GM12878 (cell line): ENCODE results near the gene INPP5D. TPM values are rescaled to one million over a fixed set of nuclear protein-coding genes. Genes with fewer than 3 reads are reported as not detected.

Source experiments
- ATAC-seq: fragments of 200-7000 bp; cut with Tn5 transposase; 3 replicates; pipeline ENCODE4 v1.9.1; 2020; ENCODE audit warnings: mild to moderate bottlenecking, moderate library complexity
- BruUV-seq: library from RNA; stranded (reverse); fragments of 400-500 nt; replicated peaks from 2 replicates; lab custom pipeline; 2021; lab: Mats Ljungman, UMichigan
- CTCF ChIA-PET: fragments of 300-600 bp; sonication (Branson Sonifier 250); formaldehyde crosslinking; extraction: SDS; loops from one replicate; lab custom pipeline; 2021; ENCODE audit warnings: inconsistent platforms; lab: Yijun Ruan, JAX
- POLR2A ChIA-PET: fragments of 350-600 bp; formaldehyde crosslinking; extraction: SDS; loops from one replicate; lab custom pipeline; 2021; ENCODE audit warnings: inconsistent platforms; lab: Charles Lee
- RAD21 ChIA-PET: fragments of 300-600 bp; sonication (Branson Sonifier 250); formaldehyde crosslinking; loops from one replicate; lab custom pipeline; 2023; ENCODE audit warnings: antibody characterized with exemption; ENCODE audit not compliant: unreplicated experiment; lab: Charles Lee
- SMC1A ChIA-PET: fragments of 300-600 bp; sonication (Branson Sonifier 250); formaldehyde crosslinking; loops from one replicate; lab custom pipeline; 2023; ENCODE audit not compliant: unreplicated experiment, uncharacterized antibody; lab: Charles Lee
- DNase-seq: peaks from one replicate; pipeline ENCODE4 v3.0.0-alpha.2; 2011; ENCODE audit warnings: low read depth, low spot score
- FAIRE-seq: peaks from 3 replicates; lab custom pipeline; 2011; peaks lifted over from hg19 to GRCh38; lab: Jason Lieb, UNC
- H2AFZ ChIP-seq: 2 replicates; pipeline ENCODE4 v1.6.0; 2011; ENCODE audit warnings: low read depth, low read length, control low read depth; ENCODE audit not compliant: control insufficient read depth
- H3K27ac ChIP-seq: 2 replicates; pipeline ENCODE4 v1.5.1; 2011; ENCODE audit warnings: control low read depth; ENCODE audit not compliant: control insufficient read depth, insufficient read depth
- H3K27me3 ChIP-seq, 2 experiments: replicated peaks in 1 of 2; 2 replicates each; pipeline versions ENCODE4 v1.6.0 to v1.6.1; 2011; ENCODE audit warnings: low read length in 1 of 2; ENCODE audit not compliant: control insufficient read depth in 2 of 2, insufficient read depth in 2 of 2
- H3K36me3 ChIP-seq, 2 experiments: 2 replicates each; pipeline ENCODE4 v1.5.1; 2011; ENCODE audit warnings: low read length in 1 of 2; ENCODE audit not compliant: control insufficient read depth in 2 of 2, insufficient read depth in 2 of 2
- H3K4me1 ChIP-seq: 2 replicates; pipeline ENCODE4 v1.6.1; 2011; ENCODE audit warnings: mild to moderate bottlenecking, low read length, moderate library complexity, mixed read lengths; ENCODE audit not compliant: control insufficient read depth, insufficient read depth
- H3K4me2 ChIP-seq: 2 replicates; pipeline ENCODE4 v1.6.0; 2011; ENCODE audit warnings: control low read depth; ENCODE audit not compliant: control insufficient read depth, insufficient read depth
- H3K4me3 ChIP-seq: fragments of 200-600 bp; sonication (generic); 2 replicates; pipeline ENCODE4 v1.5.1; 2016
- H3K79me2 ChIP-seq: 2 replicates; pipeline ENCODE4 v1.6.0; 2011; ENCODE audit warnings: low read length; ENCODE audit not compliant: control insufficient read depth, insufficient read depth
- H3K9ac ChIP-seq: 2 replicates; pipeline ENCODE4 v1.8.0; 2011; ENCODE audit warnings: low read length, control low read depth, mixed read lengths; ENCODE audit not compliant: control insufficient read depth, insufficient read depth
- H3K9me3 ChIP-seq: replicated peaks from 3 replicates; pipeline ENCODE4 v1.5.1; 2011; ENCODE audit warnings: mild to moderate bottlenecking, low read length; ENCODE audit not compliant: control insufficient read depth, insufficient read depth
- H4K20me1 ChIP-seq: 2 replicates; pipeline ENCODE4 v1.6.0; 2011; ENCODE audit not compliant: control insufficient read depth, insufficient read depth
- CBX3 ChIP-seq: fragments of 200-600 bp; sonication (generic); IDR thresholded peaks from 2 replicates; pipeline ENCODE4 v1.6.1; 2016; ENCODE audit warnings: low read depth, borderline replicate concordance
- FOXM1 ChIP-seq: IDR thresholded peaks from 2 replicates; pipeline ENCODE4 v1.6.1; 2012; ENCODE audit warnings: low read depth, mild to moderate bottlenecking, inconsistent platforms, low read length, moderate library complexity
- HDAC2 ChIP-seq: fragments of 200-600 bp; sonication (generic); IDR thresholded peaks from 2 replicates; pipeline ENCODE4 v1.6.1; 2017
- KDM1A ChIP-seq: fragments of 200-600 bp; sonication (generic); IDR thresholded peaks from 2 replicates; pipeline ENCODE4 v1.6.1; 2016; ENCODE audit warnings: borderline replicate concordance
- PBX3 ChIP-seq: IDR thresholded peaks from 2 replicates; pipeline ENCODE4 v1.6.1; 2011; ENCODE audit warnings: mild to moderate bottlenecking, low read depth, low read length, moderate library complexity; ENCODE audit not compliant: insufficient replicate concordance
- SMARCA5 ChIP-seq: fragments of 450-650 bp; IDR thresholded peaks from 2 replicates; pipeline ENCODE4 v1.6.1; 2017; ENCODE audit warnings: mild to moderate bottlenecking
- ZBTB4 ChIP-seq: fragments of 450-650 bp; formaldehyde crosslinking; IDR thresholded peaks from 2 replicates; pipeline ENCODE4 v1.4.0; 2022; ENCODE audit warnings: mild to moderate bottlenecking, moderate library complexity
- ZBTB40 ChIP-seq: fragments of 450-650 bp; IDR thresholded peaks from 2 replicates; pipeline ENCODE4 v1.6.1; 2016; ENCODE audit warnings: mild to moderate bottlenecking, moderate library complexity, borderline replicate concordance
- ZNF687 ChIP-seq: fragments of 450-650 bp; IDR thresholded peaks from 2 replicates; pipeline ENCODE4 v1.6.1; 2017; ENCODE audit warnings: mild to moderate bottlenecking, moderate library complexity
- WGBS: methylation state at CpG from one replicate; pipeline ENCODE4 v1.1.6; 2016; ENCODE audit warnings: low lambda C conversion rate; ENCODE audit not compliant: insufficient replicate concordance, insufficient coverage; ENCODE audit errors: missing lambda C conversion rate; 5-methylcytosine and 5-hydroxymethylcytosine counted together
- in situ Hi-C: fragments of 300-500 bp; cut with MboI; formaldehyde crosslinking; loops from 9 replicates; pipeline ENCODE4 v1.14.3; 2018; ENCODE audit warnings: mixed read lengths
- intact Hi-C: fragments of 100-400 bp; cut with micrococcal nuclease; formaldehyde crosslinking; loops from one replicate; pipeline ENCODE4 v1.14.2; 2022; ENCODE audit not compliant: unreplicated experiment
- polyA plus RNA-seq, 11 experiments: library from polyadenylated mRNA; depleted of rRNA in 4 of 11; unstranded in 6 of 11; stranded (reverse) in 5 of 11; fragments of >200 nt; fragmentation: Nextera tagmentation in 4 of 11; fragmentation: Illumina TruSeq in 1 of 11; extraction: Ambion mirVana in 4 of 11; extraction: Trizol in 1 of 11; gene quantifications; 1 replicate in 1 of 11; 2 replicates in 10 of 11; pipeline versions ENCODE4 v1.2.1 to v1.2.3, GENCODE V29; 2011 to 2016; ENCODE audit warnings: inconsistent platforms in 2 of 11, missing spikeins in 2 of 11, low read depth in 1 of 11
- total RNA-seq, 4 experiments: library from RNA; depleted of rRNA in 3 of 4; stranded (reverse); fragments of >200 nt in 3 of 4; fragmentation: Illumina TruSeq in 1 of 4; extraction: Trizol in 1 of 4; gene quantifications; 2 replicates each; pipeline versions ENCODE4 v1.2.1 to v1.2.3, GENCODE V29; 2013 to 2021

The INPP5D gene
- total and polyA plus RNA-seq, 10 of the 15 experiments (the other 5 are each of a cell fraction or from before 2014, with no cell fraction given) = 11.8 to 139 (median 88.8) TPM

GRCh38 chr2:233250985-233251305 is 190.8 kb downstream of the INPP5D start:
- H3K36me3 ChIP-seq = 0 out of 4 replicates have a peak, but pooled peaks cover 0 to 7% of the 10 kb centered on the region in 2 experiments
- SMC1A ChIA-PET = interaction anchor here (0.6 to 3.4 kb wide), 21 partner anchors 11 to 441 kb away, joined by 3 to 29 read pairs (median 4); partner anchors contain the start of gene INPP5D
- peak; percentile 66; the same call in 1 of the 2 replicates for TF ChIP-seq ZBTB4
- TF ChIP-seq FOXM1 = no peak
- peak; percentile 66; the same call in 1 of the 2 replicates for TF ChIP-seq KDM1A
- TF ChIP-seq ZBTB40 = no peak
- peak; percentile 73 for TF ChIP-seq PBX3
- TF ChIP-seq HDAC2 = 0 out of 2 replicates have a peak, but pooled peaks have one; percentile 22
- TF ChIP-seq CBX3 = no peak
- TF ChIP-seq SMARCA5 = peak; percentile 94
- TF ChIP-seq ZNF687 = 0 out of 2 replicates have a peak, but pooled peaks have one; percentile 3
- BruUV-seq = no TSS peak
- DNase-seq (no peak), ATAC-seq (peak; percentile 41), FAIRE-seq (no peak)
- H3K4me3 ChIP-seq = no peak overlapping the region
- in situ Hi-C loops (loop anchor here (5.0 kb wide), 1 partner anchor 399 kb away; no protein-coding TSS in a partner anchor), intact Hi-C loops (loop anchor here (1.0 to 10.0 kb wide), 7 partner anchors 49 to 644 kb away; no protein-coding TSS in a partner anchor)
- RAD21 ChIA-PET = interaction anchor here (0.6 to 4.0 kb wide), 17 partner anchors 9 to 418 kb away, joined by 3 to 34 read pairs (median 4); partner anchors contain the start of genes INPP5D and NEU2
- peak overlapping the region; percentile 85 for H3K9ac ChIP-seq
- no peaks in the 10 kb centered on the region for H3K27me3 ChIP-seq
- peak overlapping the region; percentile 95 for H3K27ac ChIP-seq
- CTCF ChIA-PET = interaction anchor here (0.6 to 4.6 kb wide), 37 partner anchors 8 to 492 kb away, joined by 3 to 36 read pairs (median 5); partner anchors contain the start of gene INPP5D
- H3K9me3 ChIP-seq = no peaks in the 10 kb centered on the region
- POLR2A ChIA-PET = interaction anchor here (0.6 to 3.1 kb wide), 3 partner anchors 27 to 190 kb away, joined by 3 to 12 read pairs (median 10); no protein-coding TSS in a partner anchor
- WGBS = 0% methylated on average over 1 of the region's 1 CpG
- H3K79me2 ChIP-seq = peaks cover 43% of the 10 kb centered on the region
- H3K4me2 ChIP-seq = peak overlapping the region; percentile 77
- peak overlapping the region; percentile 99 for H2AFZ ChIP-seq
- peaks cover 4% of the 10 kb centered on the region; the same call in 1 of the 2 replicates for H3K4me1 ChIP-seq
- H4K20me1 ChIP-seq = no peaks in the 10 kb centered on the region
